Endothelial cell of umbilical vein (primary cell): ENCODE measurements around the gene ZNF79. TPM values are rescaled to one million over a fixed set of nuclear protein-coding genes. Genes with fewer than 3 reads are reported as not detected.

Source experiments
- BruUV-seq: library from RNA; stranded (reverse); fragments of 400-500 nt; replicated peaks from 2 replicates; lab custom pipeline; 2021; lab: Mats Ljungman, UMichigan
- CTCF ChIA-PET: fragments of 300-600, 350-600 bp; sonication (Branson Sonifier 250); formaldehyde crosslinking; loops from one replicate; lab custom pipeline; 2021; ENCODE audit warnings: antibody characterized with exemption, inconsistent platforms; lab: Charles Lee
- POLR2A ChIA-PET: fragments of 300-600, 350-600 bp; sonication (Branson Sonifier 250); formaldehyde crosslinking; loops from one replicate; lab custom pipeline; 2021; ENCODE audit warnings: antibody characterized with exemption, inconsistent platforms; lab: Charles Lee
- DNase-seq: peaks from one replicate; pipeline ENCODE4 v3.0.0-alpha.2; 2011; ENCODE audit warnings: low read depth, low spot score
- FAIRE-seq: peaks from 2 replicates; lab custom pipeline; 2011; peaks lifted over from hg19 to GRCh38; lab: Jason Lieb, UNC
- H2AFZ ChIP-seq: 2 replicates; pipeline ENCODE4 v1.6.0; 2012; ENCODE audit warnings: low read depth, low read length, control low read depth, inconsistent platforms
- H3K27ac ChIP-seq: 2 replicates; pipeline ENCODE4 v1.5.1; 2011; ENCODE audit warnings: low read depth, mild to moderate bottlenecking, control low read depth, low read length, moderate library complexity; ENCODE audit not compliant: insufficient read depth
- H3K27me3 ChIP-seq, 2 experiments: 2 replicates each; pipeline versions ENCODE4 v1.6.0 to v1.6.1; 2011; ENCODE audit warnings: low read length in 2 of 2, mixed read lengths in 1 of 2; ENCODE audit not compliant: control insufficient read depth in 2 of 2, insufficient read depth in 2 of 2
- H3K36me3 ChIP-seq, 2 experiments: 2 replicates in 1 of 2; 3 replicates in 1 of 2; pipeline ENCODE4 v1.5.1; 2011; ENCODE audit warnings: low read length in 2 of 2, mild to moderate bottlenecking in 1 of 2, moderate library complexity in 1 of 2; ENCODE audit not compliant: control insufficient read depth in 2 of 2, insufficient read depth in 2 of 2; ENCODE audit errors: extremely low read depth in 1 of 2
- H3K4me1 ChIP-seq: 3 replicates; pipeline ENCODE4 v1.5.1; 2011; ENCODE audit warnings: mild to moderate bottlenecking, low read length; ENCODE audit not compliant: control insufficient read depth, insufficient read depth; ENCODE audit errors: extremely low read depth
- H3K4me2 ChIP-seq: 2 replicates; pipeline ENCODE4 v1.6.1; 2011; ENCODE audit warnings: low read length, control low read depth, mixed read lengths; ENCODE audit not compliant: insufficient read depth
- H3K4me3 ChIP-seq, 3 experiments: fragments of 200-600 bp in 1 of 3; sonication (generic), shearing (Covaris generic) in 1 of 3; replicated peaks in 1 of 3; 2 replicates each; pipeline ENCODE4 v1.5.1; 2011 to 2016; ENCODE audit warnings: control low read depth in 3 of 3, low read length in 3 of 3, mild to moderate bottlenecking in 2 of 3, inconsistent platforms in 1 of 3, low read depth in 1 of 3, moderate library complexity in 1 of 3; ENCODE audit not compliant: insufficient read depth in 1 of 3
- H3K79me2 ChIP-seq: 2 replicates; pipeline ENCODE4 v1.6.0; 2012; ENCODE audit warnings: low read length, inconsistent platforms; ENCODE audit not compliant: control insufficient read depth, insufficient read depth
- H3K9ac ChIP-seq: replicated peaks from 2 replicates; pipeline ENCODE3; 2011; ENCODE audit warnings: low read length, control low read depth; ENCODE audit not compliant: insufficient read depth; ENCODE audit errors: extremely low read depth
- H3K9me1 ChIP-seq: replicated peaks from 3 replicates; pipeline ENCODE4 v1.6.0; 2011; ENCODE audit warnings: mild to moderate bottlenecking, low read length; ENCODE audit not compliant: control insufficient read depth, insufficient read depth; ENCODE audit errors: extremely low read depth
- H3K9me3 ChIP-seq: replicated peaks from 2 replicates; pipeline ENCODE4 v1.5.1; 2012; ENCODE audit warnings: low read length, inconsistent platforms; ENCODE audit not compliant: control insufficient read depth, insufficient read depth
- H4K20me1 ChIP-seq: replicated peaks from 2 replicates; pipeline ENCODE3; 2011; ENCODE audit warnings: mild to moderate bottlenecking, low read length; ENCODE audit not compliant: control insufficient read depth, insufficient read depth; ENCODE audit errors: extremely low read depth
- GATA2 ChIP-seq: IDR thresholded peaks from 2 replicates; pipeline ENCODE4 v1.7.0; 2011; ENCODE audit warnings: low read depth, mild to moderate bottlenecking, moderate library complexity, mixed read lengths, low read length; ENCODE audit not compliant: insufficient read length, insufficient read depth
- MAX ChIP-seq: IDR thresholded peaks from 2 replicates; pipeline ENCODE4 v1.6.1; 2011; ENCODE audit not compliant: insufficient read depth, insufficient read length
- POLR2A ChIP-seq: IDR thresholded peaks from 2 replicates; pipeline ENCODE4 v1.6.1; 2012; ENCODE audit warnings: low read depth, mild to moderate bottlenecking, control low read depth, low read length
- dilution Hi-C: fragments of 300-500 bp; cut with MboI; formaldehyde crosslinking; loops from one replicate; pipeline ENCODE4 v1.15.0; 2019; ENCODE audit warnings: low sequenced_read_pairs; ENCODE audit not compliant: extremely low pct_ligation_motif_present
- intact Hi-C: fragments of 100-400 bp; cut with micrococcal nuclease; formaldehyde crosslinking; loops from one replicate; pipeline ENCODE4 v1.10.0; 2022
- polyA plus RNA-seq, 4 experiments: library from polyadenylated mRNA; depleted of rRNA in 3 of 4; stranded (reverse) in 3 of 4; unstranded in 1 of 4; fragments of >200 nt; gene quantifications; 2 replicates each; pipeline versions ENCODE4 v1.2.1 to v1.2.3, GENCODE V29; 2011 to 2012; ENCODE audit warnings: missing spikeins in 1 of 4
- total RNA-seq: library from RNA; stranded (reverse); gene quantifications from 2 replicates; pipeline ENCODE4 v1.2.3, GENCODE V29; 2021

ZNF79 gene
- total and polyA plus RNA-seq, 2 donors (not counting 3 experiments of a cell fraction or from before 2014, with no cell fraction given), result 6.3 to 10.6 TPM

- Histone ChIP-seq H3K4me3 (no peak overlapping the region), H3K27ac (no peak overlapping the region), H4K20me1 (no peaks in the 10 kb centered on the region), H3K4me1 (peaks cover 25% of the 10 kb centered on the region), H3K36me3 (no peaks in the 10 kb centered on the region), H3K4me2 (no peak overlapping the region), H2AFZ (no peak overlapping the region), H3K27me3 (no peaks in the 10 kb centered on the region), H3K9me1 (no peaks in the 10 kb centered on the region), H3K9ac (no peak overlapping the region), H3K79me2 (peaks cover 30% of the 10 kb centered on the region), H3K9me3 (no peaks in the 10 kb centered on the region)
- TF ChIP-seq POLR2A (no peak), GATA2 (no peak)
- ChIA-PET POLR2A (no interaction called here), CTCF (no interaction called here)
- DNase-seq, result no peak
- dilution Hi-C loops (no loop called here), intact Hi-C loops (no loop called here)
- BruUV-seq, result no TSS peak
- no peak for FAIRE-seq
Measured at GRCh38 chr9:127422133-127422782, 1.9 kb upstream of the ZNF79 start.

GRCh38 chr9:127422787-127423186, 1.4 kb upstream of the ZNF79 start:
- no peak for FAIRE-seq
- Histone ChIP-seq H3K9me1 (no peaks in the 10 kb centered on the region), H3K79me2 (peaks cover 36% of the 10 kb centered on the region), H3K9me3 (no peaks in the 10 kb centered on the region), H4K20me1 (no peaks in the 10 kb centered on the region), H2AFZ (no peak overlapping the region), H3K27ac (no peak overlapping the region), H3K9ac (peak overlapping the region; percentile 92), H3K4me2 (peak overlapping the region; percentile 97), H3K4me1 (peaks cover 25% of the 10 kb centered on the region), H3K36me3 (no peaks in the 10 kb centered on the region), H3K4me3 (peak overlapping the region in 1 of 3 experiments; percentile 90), H3K27me3 (no peaks in the 10 kb centered on the region)
- ChIA-PET CTCF (interaction anchor here (1.4 to 1.9 kb wide), 2 partner anchors 7 to 199 kb away, joined by 4 to 6 read pairs; no protein-coding TSS in a partner anchor), POLR2A (no interaction called here)
- no peak for TF ChIP-seq MAX
- BruUV-seq, result no TSS peak
- intact Hi-C loops (no loop called here), dilution Hi-C loops (no loop called here)
- no peak for DNase-seq
